ENCODE measurements around the gene KASH5. TPM values are rescaled to one million over a fixed set of nuclear protein-coding genes. Genes with fewer than 3 reads are reported as not detected.

Gene KASH5
- total and polyA plus RNA-seq, 2 of the 13 experiments (the other 11 are each of a cell fraction or from before 2014, with no cell fraction given) = not detected

- TF ChIP-seq ZFP36L2 (CRISPR knock-in tag; IDR thresholded peaks at IDR 0.05) = no peak
- no peak for TF ChIP-seq ZMYM4 (CRISPR knock-in tag; IDR thresholded peaks at IDR 0.05)
- TF ChIP-seq, protein P1, sequence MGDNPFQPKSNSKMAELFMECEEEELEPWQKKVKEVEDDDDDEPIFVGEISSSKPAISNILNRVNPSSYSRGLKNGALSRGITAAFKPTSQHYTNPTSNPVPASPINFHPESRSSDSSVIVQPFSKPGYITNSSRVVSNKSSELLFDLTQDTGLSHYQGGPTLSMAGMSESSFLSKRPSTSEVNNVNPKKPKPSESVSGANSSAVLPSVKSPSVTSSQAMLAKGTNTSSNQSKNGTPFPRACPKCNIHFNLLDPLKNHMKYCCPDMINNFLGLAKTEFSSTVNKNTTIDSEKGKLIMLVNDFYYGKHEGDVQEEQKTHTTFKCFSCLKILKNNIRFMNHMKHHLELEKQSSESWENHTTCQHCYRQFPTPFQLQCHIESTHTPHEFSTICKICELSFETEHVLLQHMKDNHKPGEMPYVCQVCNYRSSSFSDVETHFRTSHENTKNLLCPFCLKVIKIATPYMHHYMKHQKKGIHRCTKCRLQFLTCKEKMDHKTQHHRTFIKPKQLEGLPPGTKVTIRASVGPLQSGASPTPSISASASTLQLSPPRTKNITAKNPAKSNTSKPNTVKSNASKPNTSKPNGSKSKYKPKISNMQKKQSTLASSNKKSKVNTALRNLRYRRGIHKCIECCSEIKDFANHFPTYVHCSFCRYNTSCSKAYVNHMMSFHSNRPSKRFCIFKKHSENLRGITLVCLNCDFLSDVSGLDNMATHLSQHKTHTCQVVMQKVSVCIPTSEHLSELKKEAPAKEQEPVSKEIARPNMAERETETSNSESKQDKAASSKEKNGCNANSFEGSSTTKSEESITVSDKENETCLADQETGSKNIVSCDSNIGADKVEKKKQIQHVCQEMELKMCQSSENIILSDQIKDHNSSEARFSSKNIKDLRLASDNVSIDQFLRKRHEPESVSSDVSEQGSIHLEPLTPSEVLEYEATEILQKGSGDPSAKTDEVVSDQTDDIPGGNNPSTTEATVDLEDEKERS (CRISPR knock-in tag; IDR thresholded peaks at IDR 0.05) = no peak
Measured at GRCh38 chr19:49411681-49412326, 23.8 kb downstream of the KASH5 start (continued).

GRCh38 chr19:49413348-49413747 is 25.3 kb downstream of the KASH5 start:
- H3K36me3 ChIP-seq (replicated peaks in 1 of 2; ENCODE audit: control insufficient read depth in 1 of 2, insufficient read depth in 2 of 2, low read length in 2 of 2) = no peaks in the 10 kb centered on the region
- H3K9me3 ChIP-seq (ENCODE audit: low read length) = no peaks in the 10 kb centered on the region
- 20% methylated on average over 7 of the region's 9 CpGs for WGBS (ENCODE audit: low lambda C conversion rate)
- no TSS peak for BruUV-seq (replicated peaks)
- ChIA-PET POLR2A (no interaction called here), CTCF (ENCODE audit: low intra/inter-chr PET ratio, low total read pairs) (no interaction called here)
- H3K4me3 ChIP-seq (replicated peaks in 1 of 3; ENCODE audit: insufficient read depth in 1 of 3, low read depth in 2 of 3, low read length in 3 of 3) = no peak overlapping the region
- no peaks in the 10 kb centered on the region for H3K79me2 ChIP-seq (ENCODE audit: insufficient read depth, low read length)
- FAIRE-seq = no peak
- peaks cover 11 to 69% of the 10 kb centered on the region in 2 experiments; a peak in 4 of 5 replicates for H3K27me3 ChIP-seq (ENCODE audit: control insufficient read depth in 1 of 2, insufficient read depth in 2 of 2, low read length in 2 of 2)
- H2AFZ ChIP-seq (ENCODE audit: low read length) = no peak overlapping the region
- intact Hi-C loops (cut with micrococcal nuclease; ENCODE audit: unreplicated experiment) (no loop called here), in situ Hi-C loops (cut with HindIII; ENCODE audit: extremely low pct_ligation_motif_present, low pct_unique_long_range_greater_than_20kb) (no loop called here)
- no peaks in the 10 kb centered on the region for H3K4me1 ChIP-seq (ENCODE audit: insufficient read depth, low read length)
- no peak overlapping the region for H3K4me2 ChIP-seq (ENCODE audit: low read depth, low read length)
- no peak overlapping the region for H3K9ac ChIP-seq (ENCODE audit: insufficient read depth, low read depth, low read length)
- TF ChIP-seq ZFP1 (CRISPR knock-in tag; IDR thresholded peaks at IDR 0.05) (no peak), MAX (IDR thresholded peaks at IDR 0.05) (no peak)
- ATAC-seq = no peak
- H4K20me1 ChIP-seq (ENCODE audit: insufficient read depth, low read length) = no peaks in the 10 kb centered on the region
- DNase-seq (ENCODE audit: low spot score) = no peak
- no peak overlapping the region for H3K27ac ChIP-seq (ENCODE audit: extremely low read length, insufficient read depth, low read length)

Data from HepG2 (cell line).